ENCODE measurements around the gene SLC24A4. TPM values are rescaled to one million over a fixed set of nuclear protein-coding genes. Genes with fewer than 3 reads are reported as not detected.
"Not testable (repeated sequence)": the region's sequence is repeated elsewhere in the genome, so short reads cannot be mapped to it uniquely, and the experiment has no call there.

SLC24A4 gene
- total RNA-seq, 1 experiment from 2014 or later: 0.03 TPM

DNA sequence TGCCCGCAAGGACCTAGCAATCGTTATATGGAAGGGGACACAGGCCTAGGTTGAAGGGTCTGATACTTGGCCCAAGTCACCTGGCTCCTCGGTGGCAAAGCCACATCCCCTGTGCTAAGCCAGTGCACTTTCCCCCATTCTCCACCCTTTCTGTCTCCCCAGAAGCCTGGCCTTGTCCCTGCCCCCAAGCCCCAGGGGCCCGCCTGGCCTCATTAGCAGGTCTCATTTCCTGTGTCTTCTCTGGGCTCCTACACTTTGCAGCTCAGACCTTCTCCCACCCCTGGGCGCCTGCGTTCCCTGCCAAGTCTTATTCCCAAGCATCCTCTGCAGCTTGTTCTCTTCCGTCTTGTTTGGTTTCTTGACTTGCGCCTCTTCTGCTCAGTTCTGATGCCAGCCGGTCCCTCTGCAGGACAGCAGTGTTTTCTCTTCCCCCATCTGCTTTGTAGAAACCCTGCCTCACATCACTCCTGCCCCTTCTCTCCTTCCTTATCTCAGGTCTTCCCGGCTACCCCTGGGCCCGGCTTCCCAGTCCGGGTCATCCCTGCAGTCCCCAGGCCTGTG is 66.7 kb downstream of the SLC24A4 start:
- Histone ChIP-seq H3K27ac (no peak overlapping the region), H3K9me3 (replicated peaks) (no peaks in the 10 kb centered on the region), H3K36me3 (no peaks in the 10 kb centered on the region), H3K4me3 (no peak overlapping the region), H3K4me1 (replicated peaks) (no peaks in the 10 kb centered on the region), H3K27me3 (replicated peaks) (no peaks in the 10 kb centered on the region)
- DNase-seq (ENCODE audit: low read depth in 1 of 2, low spot score in 2 of 2): no peak

DNA sequence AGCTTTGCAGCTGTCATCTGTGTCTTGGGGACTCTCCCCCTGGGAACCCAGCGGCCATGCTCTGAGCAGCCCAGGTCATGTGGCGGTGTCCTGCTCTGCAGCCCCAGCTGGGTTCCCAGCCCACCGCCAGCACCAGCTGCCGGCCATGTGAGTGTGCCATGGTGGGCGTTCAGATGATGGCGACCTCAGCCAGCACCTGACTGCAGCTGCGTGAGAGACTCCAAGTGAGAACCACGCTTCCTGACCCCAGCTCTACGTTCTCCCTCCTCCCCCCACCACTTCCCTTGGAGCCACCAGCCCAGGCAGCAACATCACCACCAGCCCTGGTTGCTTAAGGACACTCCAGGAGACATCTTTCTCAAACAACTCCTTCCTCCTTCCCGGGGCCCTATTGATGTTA is 68.8 kb downstream of the SLC24A4 start:
- H3K27ac ChIP-seq: no peak overlapping the region
- no peaks in the 10 kb centered on the region for H3K27me3 ChIP-seq (replicated peaks)
- H3K9me3 ChIP-seq (replicated peaks): no peaks in the 10 kb centered on the region
- H3K4me3 ChIP-seq: no peak overlapping the region
- no peaks in the 10 kb centered on the region for H3K4me1 ChIP-seq (replicated peaks)
- no peak for DNase-seq (ENCODE audit: low read depth in 1 of 2, low spot score in 2 of 2)
- no peaks in the 10 kb centered on the region for H3K36me3 ChIP-seq

DNA sequence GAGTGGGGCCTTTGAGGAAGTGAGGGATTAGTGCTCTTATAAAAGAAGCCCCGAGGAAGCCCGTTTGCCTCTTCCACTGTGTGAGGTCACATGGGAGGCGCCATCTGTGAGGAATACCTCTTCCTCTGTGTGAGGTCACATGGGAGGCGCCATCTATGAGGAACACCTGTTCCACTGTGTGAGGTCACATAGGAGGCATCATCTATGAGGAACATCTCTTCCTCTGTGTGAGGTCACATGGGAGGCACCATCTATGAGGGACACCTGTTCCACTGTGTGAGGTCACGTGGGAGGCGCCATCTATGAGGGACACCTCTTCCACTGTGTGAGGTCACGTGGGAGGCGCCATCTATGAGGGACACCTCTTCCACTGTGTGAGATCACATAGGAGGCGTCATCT is 69.7 kb downstream of the SLC24A4 start:
- no peak overlapping the region for H3K4me3 ChIP-seq
- H3K4me1 ChIP-seq (replicated peaks): peaks cover 8% of the 10 kb centered on the region
- no peaks in the 10 kb centered on the region for H3K27me3 ChIP-seq (replicated peaks)
- no peak for DNase-seq (ENCODE audit: low read depth in 1 of 2, low spot score in 2 of 2)
- H3K36me3 ChIP-seq: no peaks in the 10 kb centered on the region
- H3K9me3 ChIP-seq (replicated peaks): no peaks in the 10 kb centered on the region
- H3K27ac ChIP-seq: no peak overlapping the region

DNA sequence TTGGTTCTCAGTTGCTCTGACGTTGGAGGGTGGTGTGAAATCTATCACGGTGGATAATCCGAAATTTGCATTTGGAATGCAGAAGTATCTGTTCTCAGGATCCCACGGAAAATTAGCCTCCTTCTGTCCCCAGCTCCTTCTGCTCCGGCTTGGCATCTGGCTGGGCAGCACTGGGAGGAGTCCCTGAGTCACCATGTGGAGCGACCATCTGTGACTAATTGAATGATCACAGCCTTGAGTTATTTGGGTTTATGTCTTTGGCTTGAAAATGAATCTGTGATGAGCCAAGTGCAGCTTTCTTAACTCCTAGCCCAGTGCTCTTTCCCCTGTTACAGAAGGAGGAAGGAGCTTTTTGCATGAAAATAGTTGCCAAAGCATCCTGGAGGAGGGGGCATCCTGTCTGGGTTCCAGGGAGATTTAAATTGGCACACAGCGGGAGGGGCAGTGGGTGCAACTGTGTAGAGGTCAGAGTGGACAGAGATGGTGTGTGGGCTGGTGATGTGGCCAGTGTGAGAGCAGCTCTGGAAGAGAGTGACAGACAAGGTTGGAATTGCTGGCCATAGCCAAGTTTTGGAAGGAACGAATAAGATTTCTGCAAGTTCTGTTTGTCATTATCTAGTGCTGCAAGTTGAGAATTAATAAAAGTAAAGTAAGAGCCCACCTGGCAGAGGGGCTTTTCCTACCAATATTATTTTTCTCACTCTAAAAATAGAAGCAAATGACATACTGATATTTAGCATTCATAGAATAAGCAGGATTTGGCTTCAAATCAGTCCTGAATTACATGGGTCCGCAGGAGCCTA is 74.4 kb downstream of the SLC24A4 start:
- Histone ChIP-seq H3K36me3 (no peaks in the 10 kb centered on the region), H3K27me3 (replicated peaks) (no peaks in the 10 kb centered on the region), H3K9me3 (replicated peaks) (no peaks in the 10 kb centered on the region), H3K4me3 (no peak overlapping the region), H3K4me1 (replicated peaks) (peaks cover 16% of the 10 kb centered on the region), H3K27ac (no peak overlapping the region)
- peak in 1 of 2 experiments; percentile 9 for DNase-seq (ENCODE audit: low read depth in 1 of 2, low spot score in 2 of 2)

DNA sequence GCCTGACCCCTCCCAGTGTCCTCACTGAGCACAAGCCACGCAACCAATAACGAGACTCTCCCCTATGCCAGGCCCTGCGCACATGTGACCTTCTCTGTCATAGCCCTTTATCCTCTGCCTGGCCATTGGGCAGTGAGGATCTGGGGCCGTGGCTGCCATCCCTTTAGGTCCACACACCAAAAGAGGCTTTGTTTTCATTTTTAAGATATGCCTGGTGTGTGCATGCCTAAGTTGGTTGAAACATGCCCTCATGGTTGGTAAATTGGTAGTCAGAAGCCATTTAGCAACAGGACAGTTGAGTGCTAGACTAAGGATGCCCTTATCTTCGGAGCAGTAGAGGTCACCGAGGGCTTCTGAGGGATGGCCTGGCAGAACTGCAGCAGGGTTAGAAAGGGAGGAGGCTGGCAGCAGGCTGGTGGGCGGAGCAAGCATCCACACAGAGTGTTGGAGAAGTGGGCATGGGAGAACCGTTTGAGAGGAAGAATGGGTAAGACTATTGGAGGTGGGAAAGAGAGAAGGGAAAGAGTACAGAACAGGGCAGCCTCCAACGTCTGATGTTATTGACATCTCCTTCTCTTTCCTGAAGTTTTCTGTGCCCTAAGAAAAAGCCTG is 75.1 kb downstream of the SLC24A4 start:
- Histone ChIP-seq H3K27me3 (replicated peaks) (no peaks in the 10 kb centered on the region), H3K27ac (no peak overlapping the region), H3K9me3 (replicated peaks) (no peaks in the 10 kb centered on the region), H3K4me1 (replicated peaks) (peaks cover 16% of the 10 kb centered on the region), H3K36me3 (no peaks in the 10 kb centered on the region), H3K4me3 (no peak overlapping the region)
- no peak for DNase-seq (ENCODE audit: low read depth in 1 of 2, low spot score in 2 of 2)

DNA sequence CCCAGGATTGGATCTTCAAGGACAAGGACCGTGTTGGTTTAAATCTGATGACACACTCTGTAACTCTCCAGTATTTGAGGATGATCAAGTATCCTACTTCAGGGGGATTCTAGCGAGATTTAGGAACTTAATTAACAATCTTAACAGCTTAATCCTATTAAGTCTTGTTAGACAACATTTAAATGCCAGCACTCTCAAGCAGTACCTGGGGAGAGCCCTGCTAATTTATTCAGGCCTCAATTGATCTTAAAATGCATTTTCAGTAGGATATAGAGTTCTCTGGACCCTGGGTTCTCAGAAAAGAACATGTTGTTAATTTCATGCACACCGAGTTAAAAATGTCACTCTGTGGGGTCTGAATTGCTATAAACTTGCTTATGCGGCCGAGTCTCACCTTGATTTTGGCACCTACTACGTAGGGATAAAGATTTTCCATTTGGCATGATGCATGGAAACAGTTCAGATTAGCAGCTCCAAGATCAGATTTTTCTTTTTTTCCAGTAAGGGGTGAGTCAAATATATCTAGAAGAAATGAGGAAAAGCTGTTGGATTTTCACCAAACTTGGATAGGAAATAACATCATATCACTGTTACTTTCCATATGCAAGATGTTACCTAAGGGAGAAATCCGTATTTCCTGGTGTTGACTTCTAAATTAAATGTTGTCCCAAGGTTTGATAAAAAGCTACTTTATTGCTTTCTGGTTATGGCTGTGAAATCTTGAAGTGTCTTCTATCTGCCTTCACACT is 76.1 kb downstream of the SLC24A4 start:
- DNase-seq (ENCODE audit: low read depth in 1 of 2, low spot score in 2 of 2): no peak

DNA sequence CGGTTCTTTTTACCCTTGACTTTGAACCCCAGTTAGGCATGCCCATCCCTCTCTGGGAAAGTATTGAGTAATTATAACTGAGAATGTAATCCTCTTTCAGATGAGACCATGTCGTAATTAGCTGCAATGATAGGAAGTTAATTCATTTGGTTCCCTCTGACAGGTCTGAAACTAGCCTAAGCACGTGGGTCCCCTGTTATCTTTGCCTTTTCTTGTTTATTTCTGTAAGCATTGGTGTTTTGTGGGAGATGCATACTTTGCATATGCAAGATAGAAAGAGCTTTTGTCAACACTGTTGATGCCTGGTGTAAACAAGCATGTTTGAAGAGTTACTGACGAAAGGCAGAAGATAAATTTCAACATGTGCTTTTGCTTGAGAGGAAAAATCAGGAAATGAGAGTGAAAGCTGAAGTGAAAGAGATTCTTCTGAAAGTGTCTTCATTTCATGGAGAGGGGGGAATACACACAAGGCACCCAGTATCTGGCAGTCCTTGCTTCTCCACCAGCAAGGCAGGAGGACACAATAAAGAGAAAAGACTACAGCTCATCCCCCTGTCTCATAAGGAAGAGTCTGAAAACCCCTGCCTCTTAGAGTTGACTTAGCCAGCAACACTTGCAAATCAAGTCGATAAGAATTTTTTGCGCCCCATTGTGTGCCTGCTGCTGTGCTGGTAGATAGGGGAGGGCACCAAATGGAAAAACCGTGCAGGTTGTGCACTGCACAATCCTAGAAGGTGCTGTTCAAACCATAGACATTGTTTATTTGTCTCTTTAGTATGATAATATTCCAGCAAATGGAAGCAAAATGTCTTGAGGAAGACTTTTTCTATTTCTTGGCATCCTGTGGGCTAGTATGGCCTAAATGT is 77.8 kb downstream of the SLC24A4 start:
- Histone ChIP-seq H3K9me3 (replicated peaks) (no peaks in the 10 kb centered on the region), H3K27me3 (replicated peaks) (no peaks in the 10 kb centered on the region), H3K27ac (no peak overlapping the region), H3K4me3 (no peak overlapping the region), H3K36me3 (no peaks in the 10 kb centered on the region), H3K4me1 (replicated peaks) (peaks cover 16% of the 10 kb centered on the region)
- no peak for DNase-seq (ENCODE audit: low read depth in 1 of 2, low spot score in 2 of 2)

More for the DNA sequence above, 76.1 kb downstream of the SLC24A4 start:
- H3K36me3 ChIP-seq: no peaks in the 10 kb centered on the region
- H3K9me3 ChIP-seq (replicated peaks): no peaks in the 10 kb centered on the region
- no peak overlapping the region for H3K4me3 ChIP-seq
- H3K4me1 ChIP-seq (replicated peaks): peaks cover 16% of the 10 kb centered on the region
- H3K27ac ChIP-seq: no peak overlapping the region
- H3K27me3 ChIP-seq (replicated peaks): no peaks in the 10 kb centered on the region

DNA sequence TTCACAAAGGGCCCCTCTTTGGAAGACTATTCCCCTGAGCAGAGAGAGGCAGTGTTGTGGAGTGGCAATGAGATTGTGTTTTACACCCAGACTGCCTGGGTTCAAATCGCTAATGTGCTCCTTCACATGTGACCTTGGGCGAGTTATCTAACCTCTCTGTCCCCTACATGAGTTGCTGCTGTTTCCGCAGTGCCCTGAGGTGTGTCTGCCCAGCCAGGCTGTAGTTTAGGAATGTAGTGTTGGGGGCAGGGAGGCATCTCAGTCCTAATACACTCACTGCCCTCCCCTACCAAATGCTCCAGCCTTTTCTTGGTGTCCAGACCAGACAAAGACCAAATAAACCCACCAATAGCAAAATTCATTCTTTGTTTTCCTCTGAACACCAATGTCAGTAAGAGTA is 78.6 kb downstream of the SLC24A4 start:
- no peaks in the 10 kb centered on the region for H3K9me3 ChIP-seq (replicated peaks)
- peaks cover 16% of the 10 kb centered on the region for H3K4me1 ChIP-seq (replicated peaks)
- no peak overlapping the region for H3K4me3 ChIP-seq
- DNase-seq (ENCODE audit: low read depth in 1 of 2, low spot score in 2 of 2): no peak
- no peaks in the 10 kb centered on the region for H3K36me3 ChIP-seq
- H3K27me3 ChIP-seq (replicated peaks): no peaks in the 10 kb centered on the region
- H3K27ac ChIP-seq: no peak overlapping the region

DNA sequence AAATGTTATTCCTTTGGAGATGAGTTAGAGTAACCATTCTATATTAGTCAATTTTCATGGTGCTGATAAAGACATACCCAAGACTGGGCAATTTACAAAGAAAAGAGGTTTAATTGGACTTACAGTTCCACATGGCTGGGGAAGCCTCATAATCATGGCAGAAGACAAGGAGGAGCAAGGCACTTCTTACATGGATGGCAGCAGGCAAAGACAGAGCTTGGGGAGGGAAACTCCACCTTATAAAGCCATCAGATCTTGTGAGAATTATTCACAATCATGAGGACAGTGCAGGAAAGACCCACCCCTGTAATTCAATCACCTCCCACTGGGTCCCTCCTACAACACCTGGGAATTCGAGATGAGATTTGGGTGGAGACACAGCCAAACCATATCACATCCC is 79.5 kb downstream of the SLC24A4 start:
- H3K4me3 ChIP-seq; H3K27me3 ChIP-seq (replicated peaks); H3K9me3 ChIP-seq (replicated peaks); DNase-seq (ENCODE audit: low read depth in 1 of 2, low spot score in 2 of 2); H3K36me3 ChIP-seq; H3K27ac ChIP-seq: not testable (repeated sequence)
- H3K4me1 ChIP-seq (replicated peaks): peaks cover 12% of the 10 kb centered on the region

DNA sequence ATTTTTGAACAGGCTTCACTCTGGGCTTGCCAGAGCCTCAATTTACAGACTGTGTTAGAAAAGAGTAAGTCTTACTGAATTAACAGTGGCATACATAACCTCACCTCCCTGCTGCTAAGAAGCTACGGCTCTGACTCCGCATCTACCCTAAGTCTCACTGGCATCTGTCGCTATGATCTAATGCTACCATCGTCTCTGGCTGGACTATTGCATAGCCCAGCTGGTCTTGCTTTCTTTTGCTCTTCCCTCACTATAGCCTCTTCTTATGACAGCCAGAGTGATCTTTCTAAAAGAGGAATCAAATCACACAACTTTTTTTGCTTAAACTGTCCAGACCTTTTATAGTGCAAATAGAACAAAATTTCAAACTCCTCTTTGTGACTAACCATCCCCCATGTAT is 81.1 kb downstream of the SLC24A4 start:
- no peak overlapping the region for H3K4me3 ChIP-seq
- H3K9me3 ChIP-seq (replicated peaks): 0 out of 2 replicates have a peak, but pooled peaks cover 2% of the 10 kb centered on the region
- H3K4me1 ChIP-seq (replicated peaks): peaks cover 20% of the 10 kb centered on the region
- H3K27ac ChIP-seq: no peak overlapping the region
- no peaks in the 10 kb centered on the region for H3K36me3 ChIP-seq
- no peaks in the 10 kb centered on the region for H3K27me3 ChIP-seq (replicated peaks)
- DNase-seq (ENCODE audit: low read depth in 1 of 2, low spot score in 2 of 2): no peak

DNA sequence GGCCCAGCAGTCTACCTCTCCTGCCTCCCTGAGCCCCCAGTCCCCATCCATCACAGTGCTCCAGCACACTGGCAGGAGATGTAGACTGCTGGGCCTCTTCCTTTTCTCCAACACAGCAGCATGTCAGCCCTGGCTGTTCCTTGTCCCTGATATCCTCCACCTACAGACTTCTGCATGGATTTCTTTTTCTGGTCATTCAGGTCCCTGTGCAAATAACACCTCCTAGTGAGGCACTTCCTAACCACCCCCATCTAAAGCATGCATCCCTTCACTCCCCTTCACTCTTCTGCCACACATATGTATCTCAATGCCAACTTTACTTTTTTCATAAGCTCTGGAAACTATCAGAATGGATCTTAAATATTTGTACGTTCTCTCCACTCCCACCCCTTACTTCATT is 81.5 kb downstream of the SLC24A4 start:
- H3K27ac ChIP-seq: no peak overlapping the region
- H3K4me3 ChIP-seq: no peak overlapping the region

DNA sequence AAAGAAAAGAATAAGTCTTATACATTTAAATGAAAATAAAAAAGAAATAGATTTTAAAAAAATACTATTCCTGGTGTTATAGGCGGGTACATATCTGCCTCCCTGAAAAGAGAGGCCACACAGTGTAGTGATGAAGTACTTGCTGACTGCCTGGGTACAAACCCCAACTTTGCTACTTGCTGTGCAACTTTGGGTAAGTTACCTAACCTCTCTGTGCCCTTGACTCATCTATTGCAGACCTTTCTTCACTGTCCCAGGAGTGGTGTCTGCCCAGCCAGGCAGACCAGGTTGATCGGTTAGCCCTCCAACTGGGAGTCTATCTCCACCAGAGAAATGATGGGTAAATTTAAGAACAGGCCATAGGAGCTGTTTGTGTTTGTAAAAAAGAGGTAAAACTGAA is 82.0 kb downstream of the SLC24A4 start:
- Histone ChIP-seq H3K4me1 (replicated peaks) (peaks cover 25% of the 10 kb centered on the region), H3K27ac (no peak overlapping the region), H3K4me3 (no peak overlapping the region), H3K36me3 (no peaks in the 10 kb centered on the region), H3K9me3 (replicated peaks) (0 out of 2 replicates have a peak, but pooled peaks cover 2% of the 10 kb centered on the region), H3K27me3 (replicated peaks) (no peaks in the 10 kb centered on the region)
- DNase-seq (ENCODE audit: low read depth in 1 of 2, low spot score in 2 of 2): no peak

More for the DNA sequence above, 81.5 kb downstream of the SLC24A4 start:
- Histone ChIP-seq H3K4me1 (replicated peaks) (peaks cover 24% of the 10 kb centered on the region), H3K27me3 (replicated peaks) (no peaks in the 10 kb centered on the region), H3K36me3 (no peaks in the 10 kb centered on the region), H3K9me3 (replicated peaks) (0 out of 2 replicates have a peak, but pooled peaks cover 2% of the 10 kb centered on the region)
- DNase-seq (ENCODE audit: low read depth in 1 of 2, low spot score in 2 of 2): no peak

DNA sequence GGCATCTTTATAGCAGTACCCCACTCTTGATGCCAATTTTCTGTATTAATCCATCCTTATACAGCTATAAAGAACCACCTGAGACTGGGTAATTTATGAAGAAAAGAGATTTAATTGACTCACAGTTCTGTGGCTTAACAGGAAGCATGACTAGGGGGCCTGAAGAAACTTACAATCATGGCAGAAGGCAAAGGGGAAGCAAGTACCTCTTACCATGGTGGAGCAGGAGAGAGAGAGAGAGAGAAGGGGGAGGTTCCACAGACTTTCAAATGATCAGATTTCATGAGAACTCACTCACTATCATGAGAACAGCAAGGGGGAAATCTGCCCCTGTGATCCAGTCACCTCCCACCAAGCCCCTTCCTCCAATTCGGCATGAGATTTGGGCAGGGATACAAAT is 84.4 kb downstream of the SLC24A4 start:
- H3K4me1 ChIP-seq (replicated peaks): peaks cover 20% of the 10 kb centered on the region
- no peak overlapping the region for H3K27ac ChIP-seq
- 0 out of 2 replicates have a peak, but pooled peaks cover 2% of the 10 kb centered on the region for H3K9me3 ChIP-seq (replicated peaks)
- no peak for DNase-seq (ENCODE audit: low read depth in 1 of 2, low spot score in 2 of 2)
- H3K36me3 ChIP-seq: no peaks in the 10 kb centered on the region
- no peak overlapping the region for H3K4me3 ChIP-seq
- H3K27me3 ChIP-seq (replicated peaks): no peaks in the 10 kb centered on the region
